ENCODE results near the gene LAMA2.

Gene LAMA2

GRCh38 chr6:129398764-129399163, 515.8 kb downstream of the LAMA2 start:
- DNase-seq, result no peak

DNA sequence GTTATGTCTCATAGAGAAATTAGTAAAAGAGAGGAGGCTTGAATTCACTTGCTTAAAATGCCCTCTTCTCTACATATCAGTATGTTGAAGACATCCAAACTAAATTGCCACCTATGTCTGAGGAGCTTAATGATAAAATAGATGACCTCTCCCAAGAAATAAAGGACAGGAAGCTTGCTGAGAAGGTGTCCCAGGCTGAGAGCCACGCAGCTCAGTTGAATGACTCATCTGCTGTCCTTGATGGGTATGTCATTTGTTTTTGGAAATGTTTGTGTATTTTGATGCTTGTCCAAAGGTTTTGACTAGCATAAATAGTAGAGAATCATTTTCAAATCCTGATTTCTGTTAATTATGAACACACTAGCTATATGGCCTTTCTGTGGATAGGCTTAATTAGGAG, 519.3 kb downstream of the LAMA2 start:
- no peak for DNase-seq

DNA sequence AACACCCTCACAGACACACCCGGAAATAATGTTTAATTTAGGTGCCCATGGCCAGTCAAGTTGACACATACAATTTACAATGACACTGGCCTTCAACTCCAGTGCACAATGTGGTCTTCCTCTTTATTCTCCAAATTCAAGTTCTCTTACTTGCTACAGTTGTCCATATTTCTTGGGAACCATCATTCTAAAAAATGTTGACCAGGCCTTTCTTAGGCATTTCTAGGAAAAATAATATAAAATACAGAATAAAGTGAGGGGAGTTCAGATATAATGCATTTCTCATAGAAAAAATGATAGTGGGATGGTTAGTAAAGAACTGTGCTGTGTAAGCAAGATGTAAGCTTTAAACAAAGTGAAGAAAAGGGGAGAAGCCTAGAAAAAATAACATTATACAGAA, 528.2 kb downstream of the LAMA2 start:
- DNase-seq, result no peak

GRCh38 chr6:129416337-129416990, 533.5 kb downstream of the LAMA2 start:
- DNase-seq, result no peak

- no peak for DNase-seq
These were observed 534.6 kb downstream of the LAMA2 start for GRCh38 chr6:129417416-129418086.

GRCh38 chr6:129419324-129419723, 536.4 kb downstream of the LAMA2 start:
- DNase-seq, result no peak

DNA sequence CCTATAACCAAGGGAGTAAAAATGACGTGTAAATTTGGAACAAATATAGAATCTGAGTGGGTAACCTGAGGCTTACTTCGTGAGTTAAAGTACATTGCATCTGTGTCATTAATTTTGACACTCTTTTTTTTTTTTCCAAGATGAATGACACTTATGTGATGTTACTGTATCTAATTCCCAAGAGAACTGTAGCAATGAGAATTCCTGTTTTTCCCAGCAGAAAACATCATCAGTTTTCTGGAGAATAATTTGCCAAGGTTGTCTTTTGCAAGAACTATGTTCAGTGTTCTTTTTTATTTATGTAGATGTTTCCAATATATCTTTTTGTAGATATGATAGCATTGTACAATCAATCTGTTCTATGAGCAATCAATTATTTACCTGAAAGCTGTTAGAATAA, 543.4 kb downstream of the LAMA2 start:
- DNase-seq, result no peak

DNA sequence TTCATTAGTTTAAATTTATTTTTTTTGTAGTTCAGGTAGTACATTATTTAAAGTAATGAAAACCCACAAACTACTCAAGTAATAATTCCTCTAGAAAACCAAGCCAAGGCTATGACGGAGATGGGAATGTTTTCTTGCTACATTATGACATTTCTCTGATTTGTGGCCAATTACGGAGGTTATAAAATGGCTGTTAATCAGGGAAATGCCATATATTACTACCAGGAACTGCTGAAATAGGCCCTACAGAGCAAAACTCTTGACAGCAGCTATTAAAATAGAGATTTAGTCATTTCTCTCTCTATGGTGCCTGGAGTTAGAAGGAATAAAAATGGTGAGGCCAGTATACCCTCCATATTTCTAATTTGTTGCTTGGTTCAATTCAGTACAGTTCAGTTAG, 547.0 kb downstream of the LAMA2 start:
- no peak for DNase-seq

DNA sequence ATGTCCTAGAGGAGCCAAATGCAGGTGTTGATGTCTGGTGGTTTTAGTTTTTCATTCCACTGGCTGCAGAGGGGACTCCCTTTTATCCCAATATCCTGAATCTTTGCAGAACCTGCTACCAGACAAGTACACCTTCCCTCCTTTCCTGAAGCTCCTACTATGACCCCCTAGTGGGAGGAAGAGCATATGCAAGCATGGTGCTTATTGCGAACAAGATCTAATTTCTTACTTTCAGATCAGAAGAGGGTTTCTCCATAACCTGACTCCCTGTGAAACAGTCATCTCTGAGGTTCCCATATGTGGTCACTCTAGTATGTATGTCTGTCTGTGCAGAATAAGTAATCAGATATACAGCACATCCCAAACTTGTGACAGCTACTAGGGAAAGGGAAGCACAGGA, 549.8 kb downstream of the LAMA2 start:
- DNase-seq, result no peak

GRCh38 chr6:129434091-129434490, 551.2 kb downstream of the LAMA2 start:
- no peak for DNase-seq

- no peak for DNase-seq
These were observed 557.8 kb downstream of the LAMA2 start for GRCh38 chr6:129440691-129441090.

GRCh38 chr6:129444683-129445082, 561.7 kb downstream of the LAMA2 start:
- no peak for DNase-seq

- no peak for DNase-seq
These were observed 563.6 kb downstream of the LAMA2 start for GRCh38 chr6:129446272-129447197.

DNA sequence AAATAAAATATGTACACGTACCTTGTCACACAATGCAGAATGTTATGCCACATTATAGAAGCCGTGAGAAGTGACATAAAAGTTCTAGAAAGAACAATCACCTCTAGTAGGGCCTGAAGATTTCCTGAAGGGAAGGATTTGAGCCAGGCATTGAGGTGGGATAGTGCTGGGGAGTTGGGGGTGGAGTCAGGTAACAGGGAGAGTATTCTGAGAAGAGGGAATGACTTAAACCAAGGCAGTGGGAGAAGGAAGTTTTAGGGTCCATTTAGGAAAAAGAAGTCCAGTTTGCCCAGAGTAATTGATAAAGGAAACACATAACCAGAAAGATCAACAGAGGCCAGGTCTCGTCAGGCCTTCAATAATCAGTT, 564.2 kb downstream of the LAMA2 start:
- DNase-seq, result no peak

DNA sequence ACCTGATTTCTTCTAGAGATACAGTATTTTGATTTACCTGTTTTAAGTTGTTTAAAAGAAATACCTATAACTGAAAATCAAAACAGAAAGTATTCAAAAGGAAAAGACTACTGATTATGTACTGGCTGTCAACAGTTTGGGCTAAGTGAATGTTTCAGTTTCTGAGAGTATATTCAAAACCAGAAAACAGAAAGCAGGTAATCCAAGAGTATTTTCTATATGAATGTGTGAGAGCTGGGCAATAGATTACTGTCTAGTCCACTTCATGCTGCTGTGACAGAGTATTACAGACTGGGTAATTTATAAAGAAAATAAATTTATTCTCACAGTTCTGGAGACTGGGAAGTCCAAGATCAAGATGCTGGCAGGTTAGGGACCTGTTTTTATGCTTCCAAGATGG, 566.0 kb downstream of the LAMA2 start:
- DNase-seq, result no peak

GRCh38 chr6:129451187-129451586, 568.2 kb downstream of the LAMA2 start:
- no peak for DNase-seq

DNA sequence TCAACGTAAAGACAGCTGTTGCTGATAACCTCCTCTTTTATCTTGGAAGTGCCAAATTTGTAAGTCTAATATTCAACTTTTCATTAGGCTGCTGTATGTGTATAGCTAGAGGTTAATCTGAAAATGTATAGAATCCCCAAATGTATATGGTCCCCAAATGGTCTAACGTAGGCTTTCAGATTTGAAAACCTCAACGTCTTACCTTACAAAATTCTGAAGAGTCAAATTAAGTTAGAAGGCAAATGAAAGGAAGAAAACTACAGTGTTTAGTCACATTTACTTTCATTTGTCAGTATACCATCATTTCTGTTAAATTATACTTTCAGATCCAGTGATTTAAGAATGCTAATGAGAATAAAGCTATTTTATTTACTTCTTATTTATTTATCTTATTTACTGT, 570.1 kb downstream of the LAMA2 start:
- DNase-seq, result no peak

GRCh38 chr6:129454488-129454887, 571.5 kb downstream of the LAMA2 start:
- DNase-seq, result no peak

GRCh38 chr6:129455126-129455769, 572.3 kb downstream of the LAMA2 start:
- no peak for DNase-seq

- no peak for DNase-seq
These were observed 577.3 kb downstream of the LAMA2 start for GRCh38 chr6:129460221-129460620.

DNA sequence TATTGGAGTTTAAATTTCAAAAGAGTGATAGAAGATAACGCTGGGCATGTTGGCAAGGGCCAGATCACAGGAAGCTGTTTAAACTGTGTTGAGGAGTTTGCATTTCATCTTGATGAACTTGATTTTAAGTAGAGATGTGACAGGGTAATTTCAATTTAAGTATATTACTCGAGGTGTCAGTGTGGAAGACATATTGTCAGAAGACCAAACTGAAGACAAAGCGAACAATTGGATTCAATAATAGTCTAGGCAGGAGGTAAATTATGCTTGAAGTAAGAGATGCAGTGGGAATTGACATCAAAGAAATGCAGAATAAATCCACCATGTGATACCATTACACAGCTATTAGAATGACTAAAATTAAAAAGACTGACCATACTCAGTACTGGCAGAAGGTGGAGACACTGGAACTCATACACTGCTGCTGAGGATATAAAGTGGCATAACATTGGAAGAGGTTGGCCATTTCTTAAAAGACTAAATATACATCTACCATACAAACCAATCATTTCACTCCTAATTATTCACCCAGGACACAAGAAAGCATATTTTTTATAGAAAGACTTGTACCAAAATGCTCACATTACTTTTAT, 586.2 kb downstream of the LAMA2 start:
- DNase-seq, result no peak

GRCh38 chr6:129472239-129472638, 589.3 kb downstream of the LAMA2 start:
- no peak for DNase-seq

DNA sequence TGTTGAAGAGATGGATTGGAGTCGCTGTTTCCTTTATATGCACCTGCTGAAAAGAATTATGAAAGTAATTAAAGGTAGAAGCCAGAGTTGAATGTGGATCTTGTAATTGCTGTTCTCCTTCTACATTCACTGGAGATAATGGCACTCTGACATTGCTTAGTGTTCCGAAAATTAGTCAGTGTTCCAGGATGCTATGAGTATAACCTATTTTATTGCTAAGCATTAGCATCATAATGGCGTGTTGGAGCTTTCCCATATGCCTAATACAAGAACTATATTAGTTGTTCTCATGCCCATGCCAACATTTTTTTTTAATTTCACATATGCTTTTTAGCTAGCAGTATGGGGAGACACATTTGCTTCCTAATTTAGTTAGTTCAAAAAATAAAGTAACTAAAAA, 590.6 kb downstream of the LAMA2 start:
- DNase-seq, result no peak
